SK-N-SH treated with all-trans-retinoic acid at 6 μM for 48 hours (cell line): ENCODE data around the gene C14orf180.

ENCODE experiments used
- ATAC-seq: fragments of 200-7000 bp; cut with Tn5 transposase; 3 replicates; pipeline ENCODE4 v1.9.1; 2020; ENCODE audit warnings: mild to moderate bottlenecking, moderate library complexity
- ARNTL ChIP-seq: fragments of 450-650 bp; formaldehyde crosslinking; IDR thresholded peaks from 2 replicates; pipeline ENCODE4 v1.5.0; 2020; ENCODE audit warnings: low read depth, mild to moderate bottlenecking, moderate library complexity, borderline replicate concordance
- BACH2 ChIP-seq: fragments of 250-450 bp; sonication (Bioruptor Pico); IDR thresholded peaks from 2 replicates; pipeline ENCODE4 v1.9.0; 2021; ENCODE audit warnings: mild to moderate bottlenecking, borderline replicate concordance
- CREB5 ChIP-seq: fragments of 250-450 bp; sonication (Bioruptor Pico); IDR thresholded peaks from 2 replicates; pipeline ENCODE4 v1.5.1; 2020; ENCODE audit warnings: low read depth, mild to moderate bottlenecking, moderate library complexity
- CSDC2 ChIP-seq: fragments of 250-450 bp; sonication (Bioruptor Pico); IDR thresholded peaks from 2 replicates; pipeline ENCODE4 v1.5.0; 2020; ENCODE audit warnings: mild to moderate bottlenecking, moderate library complexity
- ESRRG ChIP-seq: fragments of 250-450 bp; sonication (Bioruptor Pico); IDR thresholded peaks from 2 replicates; pipeline ENCODE4 v1.6.1; 2021; ENCODE audit warnings: mild to moderate bottlenecking
- GLIS3 ChIP-seq: fragments of 250-450 bp; sonication (Bioruptor Pico); IDR thresholded peaks from 2 replicates; pipeline ENCODE4 v1.5.0; 2020; ENCODE audit warnings: mild to moderate bottlenecking, moderate library complexity
- ISL1 ChIP-seq: fragments of 250-450 bp; sonication (Bioruptor Pico); IDR thresholded peaks from 2 replicates; pipeline ENCODE4 v2.1.2; 2022; ENCODE audit warnings: mild to moderate bottlenecking, moderate library complexity
- OSR1 ChIP-seq: fragments of 250-450 bp; sonication (Bioruptor Pico); IDR thresholded peaks from 2 replicates; pipeline ENCODE4 v1.8.0; 2022; ENCODE audit warnings: moderate library complexity, mild to moderate bottlenecking, inconsistent platforms
- PPARA ChIP-seq: fragments of 250-450 bp; sonication (Bioruptor Pico); IDR thresholded peaks from 2 replicates; pipeline ENCODE4 v1.5.0; 2020; ENCODE audit warnings: mild to moderate bottlenecking, borderline replicate concordance
- RARB ChIP-seq: fragments of 250-450 bp; sonication (Bioruptor Pico); IDR thresholded peaks from 2 replicates; pipeline ENCODE4 v1.8.0; 2021; ENCODE audit warnings: mild to moderate bottlenecking, moderate library complexity
- SNAI2 ChIP-seq: fragments of 250-450 bp; sonication (Bioruptor Pico); IDR thresholded peaks from 2 replicates; pipeline ENCODE4 v1.5.0; 2020; ENCODE audit warnings: mild to moderate bottlenecking, moderate library complexity
- TCF4 ChIP-seq: fragments of 250-450 bp; sonication (Bioruptor Pico); IDR thresholded peaks from 2 replicates; pipeline ENCODE4 v1.8.0; 2021; ENCODE audit warnings: mild to moderate bottlenecking, moderate library complexity, borderline replicate concordance
- TOX ChIP-seq: fragments of 250-450 bp; sonication (Bioruptor Pico); IDR thresholded peaks from 2 replicates; pipeline ENCODE4 v1.8.0; 2021; ENCODE audit warnings: mild to moderate bottlenecking, moderate library complexity, borderline replicate concordance
- ZC3H10 ChIP-seq: fragments of 250-450 bp; sonication (Bioruptor Pico); IDR thresholded peaks from 2 replicates; pipeline ENCODE4 v1.5.1; 2021; ENCODE audit warnings: mild to moderate bottlenecking, moderate library complexity
- ZFP3 ChIP-seq: fragments of 250-450 bp; sonication (Bioruptor Pico); IDR thresholded peaks from 2 replicates; pipeline ENCODE4 v1.5.0; 2020; ENCODE audit warnings: mild to moderate bottlenecking, moderate library complexity
- ZFP30 ChIP-seq: fragments of 450-650 bp; formaldehyde crosslinking; IDR thresholded peaks from 2 replicates; pipeline ENCODE4 v1.5.0; 2022; ENCODE audit warnings: mild to moderate bottlenecking, moderate library complexity
- ZNF70 ChIP-seq: fragments of 450-650 bp; formaldehyde crosslinking; IDR thresholded peaks from 2 replicates; pipeline ENCODE4 v1.5.0; 2020; ENCODE audit warnings: mild to moderate bottlenecking, moderate library complexity
- ZNF8 ChIP-seq: fragments of 450-650 bp; formaldehyde crosslinking; IDR thresholded peaks from 2 replicates; pipeline ENCODE4 v1.5.0; 2020; ENCODE audit warnings: mild to moderate bottlenecking, moderate library complexity
- TF ChIP-seq, protein P1 (sequence below): fragments of 250-450 bp; sonication (Bioruptor Pico); IDR thresholded peaks from 2 replicates; pipeline ENCODE4 v1.5.0; 2020; ENCODE audit warnings: mild to moderate bottlenecking, moderate library complexity
- TF ChIP-seq, protein P2 (sequence below): fragments of 250-450 bp; sonication (Bioruptor Pico); IDR thresholded peaks from 2 replicates; pipeline ENCODE4 v1.8.0; 2020; ENCODE audit warnings: mild to moderate bottlenecking, moderate library complexity, borderline replicate concordance
- TF ChIP-seq, protein P3 (sequence below): fragments of 250-450 bp; sonication (Bioruptor Pico); IDR thresholded peaks from 2 replicates; pipeline ENCODE4 v1.8.0; 2021; ENCODE audit warnings: low read depth, mild to moderate bottlenecking, moderate library complexity, borderline replicate concordance
- TF ChIP-seq, protein P4 (sequence below): fragments of 250-450 bp; sonication (Bioruptor Pico); IDR thresholded peaks from 2 replicates; pipeline ENCODE4 v1.5.1; 2021; ENCODE audit warnings: mild to moderate bottlenecking, moderate library complexity

Gene C14orf180

DNA sequence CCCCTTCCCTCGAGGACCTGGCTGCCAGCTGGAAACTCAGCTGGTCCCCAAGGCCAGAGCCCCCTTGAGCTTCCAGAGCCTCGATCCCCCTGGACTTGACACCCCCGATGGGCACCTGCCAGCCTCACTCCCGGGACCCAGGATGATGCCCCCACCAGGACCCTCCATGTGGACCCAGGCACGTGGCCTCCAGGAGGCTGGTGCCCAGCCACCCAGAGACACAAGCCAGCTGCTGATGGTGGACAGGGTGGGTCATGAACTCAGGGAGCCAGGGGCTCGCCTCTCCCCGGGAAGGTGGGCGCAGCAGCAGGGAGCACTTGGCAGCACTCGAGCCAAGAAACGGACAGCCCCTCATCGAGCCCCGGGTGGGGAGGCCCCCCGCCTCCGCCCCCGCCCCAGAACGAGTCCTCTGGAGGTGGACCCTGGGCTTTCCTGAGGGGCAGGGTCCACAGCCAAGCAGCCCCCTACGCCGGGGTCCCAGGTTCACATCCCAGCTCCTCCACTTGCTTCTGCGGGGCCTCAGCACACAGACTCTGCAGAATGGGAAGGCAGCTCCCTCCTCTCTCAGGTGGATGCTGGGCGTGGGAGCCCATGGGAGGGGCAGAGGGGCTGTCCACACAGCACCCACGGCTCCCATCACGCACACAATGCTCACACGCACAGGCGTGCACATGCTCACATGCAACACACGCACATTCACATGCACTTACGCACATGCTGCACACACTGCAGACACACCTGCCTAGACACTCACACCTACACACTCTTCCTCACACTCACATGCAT is 12.1 kb downstream of the C14orf180 start (continued):
- TF ChIP-seq ZFP3 (CRISPR knock-in tag), result no peak

DNA sequence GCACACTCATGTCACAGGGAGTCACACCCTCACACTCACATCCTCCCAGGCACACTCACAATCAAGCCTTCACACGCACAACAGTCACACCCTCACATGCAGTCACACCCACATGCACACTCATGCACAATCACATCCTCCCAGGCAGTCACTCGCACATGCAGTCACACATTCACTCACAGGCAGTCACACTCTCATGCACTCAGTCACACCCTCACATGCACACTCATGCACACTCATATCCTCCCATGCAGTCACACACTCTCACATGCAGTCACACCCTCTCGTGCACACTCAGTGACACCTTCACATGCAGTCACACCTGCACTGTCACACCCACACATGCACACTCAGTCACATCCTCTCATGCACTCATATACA is 12.7 kb downstream of the C14orf180 start:
- ATAC-seq, result no peak
- TF ChIP-seq ESRRG (no peak), CSDC2 (CRISPR knock-in tag) (no peak), BACH2 (no peak), PPARA (CRISPR knock-in tag) (no peak), GLIS3 (CRISPR knock-in tag) (no peak), ZFP30 (CRISPR knock-in tag) (no peak), ZC3H10 (no peak)
- TF ChIP-seq, all 23 proteins: peak for 0

DNA sequence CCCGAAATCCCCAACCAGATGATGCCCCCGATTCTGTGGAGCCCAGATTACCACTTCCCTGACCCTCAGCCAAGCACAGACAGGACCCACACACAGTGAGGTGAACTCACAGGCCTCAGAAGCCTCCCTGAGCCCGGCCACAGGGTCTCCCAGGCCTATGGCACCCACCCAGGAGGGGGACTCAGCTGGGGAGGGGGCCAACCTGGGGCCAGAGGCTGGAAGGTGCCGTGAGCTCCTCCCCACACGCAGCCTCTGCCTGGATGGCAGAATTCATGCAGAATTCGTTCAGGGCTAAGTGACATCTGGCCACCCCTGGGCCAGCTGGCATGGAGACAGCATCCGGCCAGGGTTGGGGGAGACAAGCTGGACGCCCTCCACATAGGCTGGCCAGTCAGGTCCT is 13.2 kb downstream of the C14orf180 start:
- TF ChIP-seq CREB5 (CRISPR knock-in tag) (no peak), SNAI2 (CRISPR knock-in tag) (no peak), GLIS3 (CRISPR knock-in tag) (no peak), ISL1 (no peak), ZC3H10 (no peak), ZNF8 (CRISPR knock-in tag) (no peak), CSDC2 (CRISPR knock-in tag) (no peak), TCF4 (CRISPR knock-in tag) (no peak), ZFP30 (CRISPR knock-in tag) (no peak), ARNTL (CRISPR knock-in tag) (no peak), RARB (CRISPR knock-in tag) (no peak), ESRRG (no peak), BACH2 (no peak), TOX (CRISPR knock-in tag) (no peak)
- TF ChIP-seq, protein P1, sequence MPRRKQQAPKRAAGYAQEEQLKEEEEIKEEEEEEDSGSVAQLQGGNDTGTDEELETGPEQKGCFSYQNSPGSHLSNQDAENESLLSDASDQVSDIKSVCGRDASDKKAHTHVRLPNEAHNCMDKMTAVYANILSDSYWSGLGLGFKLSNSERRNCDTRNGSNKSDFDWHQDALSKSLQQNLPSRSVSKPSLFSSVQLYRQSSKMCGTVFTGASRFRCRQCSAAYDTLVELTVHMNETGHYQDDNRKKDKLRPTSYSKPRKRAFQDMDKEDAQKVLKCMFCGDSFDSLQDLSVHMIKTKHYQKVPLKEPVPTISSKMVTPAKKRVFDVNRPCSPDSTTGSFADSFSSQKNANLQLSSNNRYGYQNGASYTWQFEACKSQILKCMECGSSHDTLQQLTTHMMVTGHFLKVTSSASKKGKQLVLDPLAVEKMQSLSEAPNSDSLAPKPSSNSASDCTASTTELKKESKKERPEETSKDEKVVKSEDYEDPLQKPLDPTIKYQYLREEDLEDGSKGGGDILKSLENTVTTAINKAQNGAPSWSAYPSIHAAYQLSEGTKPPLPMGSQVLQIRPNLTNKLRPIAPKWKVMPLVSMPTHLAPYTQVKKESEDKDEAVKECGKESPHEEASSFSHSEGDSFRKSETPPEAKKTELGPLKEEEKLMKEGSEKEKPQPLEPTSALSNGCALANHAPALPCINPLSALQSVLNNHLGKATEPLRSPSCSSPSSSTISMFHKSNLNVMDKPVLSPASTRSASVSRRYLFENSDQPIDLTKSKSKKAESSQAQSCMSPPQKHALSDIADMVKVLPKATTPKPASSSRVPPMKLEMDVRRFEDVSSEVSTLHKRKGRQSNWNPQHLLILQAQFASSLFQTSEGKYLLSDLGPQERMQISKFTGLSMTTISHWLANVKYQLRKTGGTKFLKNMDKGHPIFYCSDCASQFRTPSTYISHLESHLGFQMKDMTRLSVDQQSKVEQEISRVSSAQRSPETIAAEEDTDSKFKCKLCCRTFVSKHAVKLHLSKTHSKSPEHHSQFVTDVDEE (CRISPR knock-in tag), result no peak
- TF ChIP-seq, protein P2, sequence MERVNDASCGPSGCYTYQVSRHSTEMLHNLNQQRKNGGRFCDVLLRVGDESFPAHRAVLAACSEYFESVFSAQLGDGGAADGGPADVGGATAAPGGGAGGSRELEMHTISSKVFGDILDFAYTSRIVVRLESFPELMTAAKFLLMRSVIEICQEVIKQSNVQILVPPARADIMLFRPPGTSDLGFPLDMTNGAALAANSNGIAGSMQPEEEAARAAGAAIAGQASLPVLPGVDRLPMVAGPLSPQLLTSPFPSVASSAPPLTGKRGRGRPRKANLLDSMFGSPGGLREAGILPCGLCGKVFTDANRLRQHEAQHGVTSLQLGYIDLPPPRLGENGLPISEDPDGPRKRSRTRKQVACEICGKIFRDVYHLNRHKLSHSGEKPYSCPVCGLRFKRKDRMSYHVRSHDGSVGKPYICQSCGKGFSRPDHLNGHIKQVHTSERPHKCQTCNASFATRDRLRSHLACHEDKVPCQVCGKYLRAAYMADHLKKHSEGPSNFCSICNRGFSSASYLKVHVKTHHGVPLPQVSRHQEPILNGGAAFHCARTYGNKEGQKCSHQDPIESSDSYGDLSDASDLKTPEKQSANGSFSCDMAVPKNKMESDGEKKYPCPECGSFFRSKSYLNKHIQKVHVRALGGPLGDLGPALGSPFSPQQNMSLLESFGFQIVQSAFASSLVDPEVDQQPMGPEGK (CRISPR knock-in tag), result no peak
- TF ChIP-seq, protein P3, sequence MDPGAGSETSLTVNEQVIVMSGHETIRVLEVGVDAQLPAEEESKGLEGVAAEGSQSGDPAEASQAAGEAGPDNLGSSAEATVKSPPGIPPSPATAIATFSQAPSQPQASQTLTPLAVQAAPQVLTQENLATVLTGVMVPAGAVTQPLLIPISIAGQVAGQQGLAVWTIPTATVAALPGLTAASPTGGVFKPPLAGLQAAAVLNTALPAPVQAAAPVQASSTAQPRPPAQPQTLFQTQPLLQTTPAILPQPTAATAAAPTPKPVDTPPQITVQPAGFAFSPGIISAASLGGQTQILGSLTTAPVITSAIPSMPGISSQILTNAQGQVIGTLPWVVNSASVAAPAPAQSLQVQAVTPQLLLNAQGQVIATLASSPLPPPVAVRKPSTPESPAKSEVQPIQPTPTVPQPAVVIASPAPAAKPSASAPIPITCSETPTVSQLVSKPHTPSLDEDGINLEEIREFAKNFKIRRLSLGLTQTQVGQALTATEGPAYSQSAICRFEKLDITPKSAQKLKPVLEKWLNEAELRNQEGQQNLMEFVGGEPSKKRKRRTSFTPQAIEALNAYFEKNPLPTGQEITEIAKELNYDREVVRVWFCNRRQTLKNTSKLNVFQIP (CRISPR knock-in tag), result no peak
- no peak for ATAC-seq

GRCh38 chr14:104593241-104593701 is 13.7 kb downstream of the C14orf180 start:
- ATAC-seq, result no peak
- TF ChIP-seq TCF4 (CRISPR knock-in tag) (no peak), ZC3H10 (no peak), ZFP3 (CRISPR knock-in tag) (no peak), ZNF70 (CRISPR knock-in tag) (no peak), CREB5 (CRISPR knock-in tag) (no peak), SNAI2 (CRISPR knock-in tag) (no peak), ARNTL (CRISPR knock-in tag) (no peak), OSR1 (no peak), GLIS3 (CRISPR knock-in tag) (no peak), ZFP30 (CRISPR knock-in tag) (no peak), BACH2 (no peak), ESRRG (no peak), CSDC2 (CRISPR knock-in tag) (no peak), ZNF8 (CRISPR knock-in tag) (no peak)
- TF ChIP-seq, protein P4, sequence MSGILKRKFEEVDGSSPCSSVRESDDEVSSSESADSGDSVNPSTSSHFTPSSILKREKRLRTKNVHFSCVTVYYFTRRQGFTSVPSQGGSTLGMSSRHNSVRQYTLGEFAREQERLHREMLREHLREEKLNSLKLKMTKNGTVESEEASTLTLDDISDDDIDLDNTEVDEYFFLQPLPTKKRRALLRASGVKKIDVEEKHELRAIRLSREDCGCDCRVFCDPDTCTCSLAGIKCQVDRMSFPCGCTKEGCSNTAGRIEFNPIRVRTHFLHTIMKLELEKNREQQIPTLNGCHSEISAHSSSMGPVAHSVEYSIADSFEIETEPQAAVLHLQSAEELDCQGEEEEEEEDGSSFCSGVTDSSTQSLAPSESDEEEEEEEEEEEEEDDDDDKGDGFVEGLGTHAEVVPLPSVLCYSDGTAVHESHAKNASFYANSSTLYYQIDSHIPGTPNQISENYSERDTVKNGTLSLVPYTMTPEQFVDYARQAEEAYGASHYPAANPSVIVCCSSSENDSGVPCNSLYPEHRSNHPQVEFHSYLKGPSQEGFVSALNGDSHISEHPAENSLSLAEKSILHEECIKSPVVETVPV (CRISPR knock-in tag), result no peak
- TF ChIP-seq, protein P2 (CRISPR knock-in tag), result no peak
